Fibroblast of the aortic adventitia (primary cell): ENCODE measurements around the gene DENND6B. TPM values are rescaled to one million over a fixed set of nuclear protein-coding genes. Genes with fewer than 3 reads are reported as not detected.
A peak's percentile ranks its signal among the peaks of the same experiment; 100 is the strongest.

Experiments used
- DNase-seq: peaks from one replicate; pipeline ENCODE4 v3.0.0-alpha.2; 2010; ENCODE audit warnings: low read depth
- H3K4me3 ChIP-seq: 2 replicates; pipeline ENCODE4 v1.5.1; 2011; ENCODE audit warnings: low read depth, mild to moderate bottlenecking, control low read depth, low read length, moderate library complexity
- CTCF ChIP-seq: IDR thresholded peaks from 2 replicates; pipeline ENCODE4 v1.5.1; 2011; ENCODE audit warnings: mild to moderate bottlenecking, low read length, control low read depth, inconsistent platforms; ENCODE audit not compliant: insufficient read depth
- total RNA-seq: library from RNA; depleted of rRNA; stranded (reverse); fragments of >200 nt; gene quantifications from 2 replicates; pipeline ENCODE4 v1.2.3, GENCODE V29; 2012; ENCODE audit warnings: low replicate concordance

The DENND6B gene
- total RNA-seq, 1 donor, result 4.3 TPM

GRCh38 chr22:50306753-50307749, 19.8 kb downstream of the DENND6B start, which contains the start of gene PLXNB2:
Gene PLXNB2 (minus strand): TSS chr22:50307646. CDS start chr22:50290584, 17,062 bp downstream.
- DNase-seq, result peak; percentile 73
- no peak for TF ChIP-seq CTCF
- peak within 1 kb of the TSS; percentile 87 for H3K4me3 ChIP-seq

- H3K4me3 ChIP-seq, result peak overlapping the region; percentile 87
- DNase-seq, result peak; percentile 95
- TF ChIP-seq CTCF, result no peak
Observed at GRCh38 chr22:50305923-50306566, 20.8 kb downstream of the DENND6B start.

GRCh38 chr22:50305393-50305922, 21.4 kb downstream of the DENND6B start:
- TF ChIP-seq CTCF, result no peak
- no peak for DNase-seq
- H3K4me3 ChIP-seq, result peak overlapping the region; percentile 87

- peak; percentile 60 for DNase-seq
- peak overlapping the region; percentile 87 for H3K4me3 ChIP-seq
- TF ChIP-seq CTCF, result no peak
Observed at GRCh38 chr22:50304528-50305392, 22.1 kb downstream of the DENND6B start.

- TF ChIP-seq CTCF, result peak; percentile 3
- peak overlapping the region; percentile 47 for H3K4me3 ChIP-seq
- DNase-seq, result no peak
Observed at GRCh38 chr22:50303848-50304527, 22.8 kb downstream of the DENND6B start.
